ENCODE results near the gene PSMB1.
"Not testable (repeated sequence)": the region's sequence is repeated elsewhere in the genome, so short reads cannot be mapped to it uniquely, and the experiment has no call there.

The PSMB1 gene

DNA sequence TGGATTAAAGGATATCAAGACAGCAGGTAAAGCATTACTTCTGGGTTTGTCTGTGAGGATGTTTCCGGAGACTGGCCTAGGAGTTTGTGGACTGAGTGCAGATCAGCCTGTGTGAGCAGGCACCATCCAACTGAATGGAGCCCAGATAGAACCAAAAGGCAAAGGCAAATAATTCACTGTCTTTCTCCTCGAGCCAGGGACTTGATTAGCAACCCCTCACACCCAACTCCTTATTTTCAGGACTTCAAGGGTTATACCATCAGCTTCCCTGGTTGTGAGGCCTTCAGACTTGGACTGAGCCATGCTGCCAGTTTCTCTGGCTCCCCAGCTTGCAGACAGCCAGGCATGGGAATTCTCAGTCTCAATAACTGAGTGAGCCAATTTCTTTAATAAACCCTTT is 19.3 kb downstream of the PSMB1 start:
- no peak for DNase-seq

DNA sequence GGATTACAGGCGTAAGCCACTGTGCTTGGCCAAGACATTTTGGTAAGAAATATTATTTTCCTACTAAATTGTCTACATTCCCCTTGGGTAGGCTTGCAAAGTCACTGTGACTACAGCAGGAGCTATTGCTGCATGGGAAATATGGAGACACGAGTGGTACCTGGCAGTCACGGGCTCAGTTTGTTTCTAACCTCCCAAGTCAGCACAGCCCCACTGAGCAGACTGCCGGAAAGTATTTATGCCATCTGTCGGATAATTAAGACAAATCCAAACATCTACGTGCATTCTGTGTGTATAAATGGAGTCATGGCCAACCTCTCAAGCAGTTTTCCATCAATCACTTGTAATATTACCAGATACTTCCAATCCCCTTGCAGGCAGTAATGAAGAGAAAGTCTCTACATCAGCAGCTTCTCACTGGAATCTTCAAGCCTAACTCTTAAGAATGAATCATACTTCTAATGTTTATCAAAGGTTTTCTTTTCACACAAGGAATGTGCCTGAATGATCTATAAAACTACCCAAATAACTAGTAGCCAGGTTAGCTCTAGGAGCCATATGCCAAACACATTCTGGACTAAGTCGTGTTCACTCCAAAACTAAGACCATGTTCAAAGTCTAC is 20.1 kb downstream of the PSMB1 start:
- DNase-seq, result no peak

DNA sequence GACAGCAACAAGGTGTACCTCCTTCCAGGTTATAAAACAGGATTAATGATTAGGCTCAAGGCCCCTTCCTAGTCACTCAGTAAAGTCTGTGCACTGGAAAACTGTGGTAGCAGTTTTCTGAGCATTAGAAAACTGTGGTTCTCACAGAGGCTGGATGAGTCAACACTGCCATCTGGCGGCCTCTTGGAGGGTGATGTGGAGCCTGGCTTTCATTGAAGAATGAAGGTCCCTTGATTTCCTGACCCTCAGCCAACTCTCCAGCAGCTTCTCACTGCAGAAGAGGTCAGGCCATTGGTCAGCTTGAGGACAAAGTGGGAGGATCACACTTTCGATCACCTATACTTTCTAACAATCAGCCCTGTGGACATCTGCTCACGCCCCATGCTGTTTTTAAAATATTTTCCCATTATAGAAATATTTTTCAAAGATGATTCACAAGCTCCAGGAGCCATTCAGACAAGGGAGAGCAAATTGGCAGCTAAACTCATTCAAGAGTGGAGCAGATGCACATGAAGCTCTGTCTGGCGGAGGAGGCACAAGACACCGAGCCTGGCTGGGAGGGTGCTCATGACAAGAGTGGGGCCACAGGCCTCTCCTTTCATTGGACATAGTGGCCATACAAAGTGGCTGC is 23.2 kb downstream of the PSMB1 start:
- DNase-seq, result peak; percentile 61

DNA sequence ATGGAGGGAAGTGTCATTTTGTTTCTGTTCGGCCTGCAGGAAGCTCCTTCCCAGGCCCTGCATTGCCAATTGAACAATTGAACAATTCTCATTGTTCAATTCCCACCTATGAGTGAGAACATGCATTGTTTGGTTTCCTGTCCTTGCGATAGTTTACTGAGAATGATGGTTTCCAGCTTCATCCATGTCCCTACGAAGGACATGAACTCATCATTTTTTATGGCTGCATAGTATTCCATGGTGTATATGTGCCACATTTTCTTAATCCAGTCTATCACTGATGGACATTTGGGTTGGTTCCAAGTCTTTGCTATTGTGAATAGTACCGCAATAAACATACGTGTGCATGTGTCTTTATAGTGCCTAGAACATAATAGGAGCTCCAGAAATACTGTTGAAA is 25.1 kb downstream of the PSMB1 start:
- DNase-seq, result not testable (repeated sequence)

DNA sequence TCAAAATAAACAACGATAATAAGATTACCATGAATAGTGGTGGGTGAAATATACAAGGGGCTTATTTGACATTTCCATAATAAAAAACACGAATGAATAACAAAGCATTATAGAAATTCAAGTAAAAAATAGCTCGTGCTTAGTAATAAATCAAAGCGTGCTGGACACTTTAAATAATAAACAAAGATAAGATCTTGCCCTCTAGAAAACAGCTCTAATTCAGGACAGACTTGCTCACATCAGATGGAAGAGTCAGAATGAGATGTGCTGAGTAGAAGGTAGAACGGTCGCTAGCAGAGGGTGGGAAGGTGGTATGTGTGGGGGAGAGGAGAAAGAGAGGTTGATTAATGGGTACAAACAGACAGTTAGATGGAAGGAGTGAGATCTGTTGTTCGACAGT is 27.3 kb downstream of the PSMB1 start:
- DNase-seq, result no peak

DNA sequence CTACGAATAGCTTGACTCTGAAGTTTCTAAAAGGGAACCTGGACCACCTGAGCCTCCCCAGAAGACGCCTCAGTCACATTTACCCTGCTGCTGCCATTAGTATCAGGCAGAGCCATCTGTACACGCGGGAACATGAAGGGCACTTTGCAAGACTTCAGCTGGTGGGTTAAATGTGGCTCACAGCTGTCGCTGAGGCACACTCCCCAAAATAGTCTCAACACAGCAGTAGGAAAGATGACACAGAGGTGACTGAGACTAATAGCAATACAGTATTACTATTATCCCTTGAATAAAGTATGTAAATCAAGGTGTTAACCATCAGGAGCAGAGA is 29.0 kb downstream of the PSMB1 start:
- no peak for DNase-seq

DNA sequence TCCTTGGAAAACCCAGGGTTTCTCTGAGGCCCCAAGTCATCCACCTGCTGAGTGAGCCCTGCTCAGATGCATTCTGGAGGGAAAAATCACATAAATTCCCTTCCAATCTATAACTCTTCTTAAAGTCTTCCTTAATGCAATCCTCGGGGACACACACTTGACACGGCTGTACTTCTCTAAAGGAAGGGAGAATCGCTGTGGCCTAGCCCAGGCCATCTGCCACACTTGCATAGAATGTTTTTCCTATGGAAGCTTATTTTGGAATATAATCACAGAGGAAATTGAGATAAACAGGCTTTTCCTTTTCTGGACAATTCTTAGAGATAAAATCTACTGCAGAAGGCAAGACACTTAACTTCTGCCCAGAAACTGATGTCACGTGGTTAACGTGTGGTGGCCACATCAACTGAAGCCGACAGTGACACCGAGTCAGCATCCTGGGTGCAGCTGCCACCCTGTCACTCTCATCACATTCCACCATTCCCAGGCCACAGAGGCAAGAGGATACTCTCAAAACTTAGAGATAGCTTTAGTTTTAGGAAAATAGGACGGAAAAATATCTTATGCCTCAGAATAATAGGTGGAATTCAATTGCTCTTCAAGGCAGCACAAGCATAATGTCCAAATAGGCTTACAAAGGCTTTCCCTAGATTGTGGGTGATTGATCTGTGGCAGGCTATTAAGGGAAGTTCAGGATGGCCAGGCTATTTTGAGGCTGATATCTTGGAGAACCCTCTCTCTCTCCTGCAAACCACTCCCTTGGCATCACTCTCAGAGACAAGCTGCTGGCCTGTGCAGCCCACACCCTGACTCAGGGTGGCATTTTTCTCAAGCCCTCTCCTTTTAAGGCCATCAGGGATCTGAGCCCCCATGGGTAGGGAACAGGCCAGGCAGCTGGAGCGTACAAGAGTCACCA is 29.6 kb downstream of the PSMB1 start:
- DNase-seq, result no peak

DNA sequence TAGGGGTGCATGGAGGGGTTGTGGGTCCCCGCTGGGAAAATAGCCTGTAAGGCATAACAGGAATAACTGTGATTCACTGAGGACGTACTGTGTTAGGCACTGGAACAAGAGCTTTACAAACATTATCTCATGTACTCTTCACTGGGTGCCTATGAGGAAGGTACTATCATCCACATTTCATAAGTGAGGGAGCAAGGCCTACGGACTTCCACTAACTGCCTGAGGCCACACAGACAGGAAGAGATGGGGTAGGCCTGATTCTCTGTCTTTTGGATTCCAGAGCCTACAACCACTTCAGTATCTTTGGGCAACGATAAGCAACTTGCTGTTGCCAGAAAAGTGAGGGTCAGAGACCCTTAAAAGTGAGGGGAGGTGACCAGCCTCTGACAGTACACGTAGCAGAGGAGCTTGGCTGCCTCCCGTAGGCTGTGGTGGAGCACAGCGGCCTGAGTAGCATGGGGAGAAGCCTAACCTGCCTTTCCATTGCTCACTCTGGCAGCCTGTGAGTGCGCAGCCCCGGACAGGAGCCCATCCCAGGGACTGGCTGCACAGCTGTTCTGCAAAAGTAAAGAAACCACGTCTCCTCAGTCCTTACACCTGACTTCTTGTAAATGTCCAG is 30.4 kb downstream of the PSMB1 start:
- peak; percentile 17 for DNase-seq

DNA sequence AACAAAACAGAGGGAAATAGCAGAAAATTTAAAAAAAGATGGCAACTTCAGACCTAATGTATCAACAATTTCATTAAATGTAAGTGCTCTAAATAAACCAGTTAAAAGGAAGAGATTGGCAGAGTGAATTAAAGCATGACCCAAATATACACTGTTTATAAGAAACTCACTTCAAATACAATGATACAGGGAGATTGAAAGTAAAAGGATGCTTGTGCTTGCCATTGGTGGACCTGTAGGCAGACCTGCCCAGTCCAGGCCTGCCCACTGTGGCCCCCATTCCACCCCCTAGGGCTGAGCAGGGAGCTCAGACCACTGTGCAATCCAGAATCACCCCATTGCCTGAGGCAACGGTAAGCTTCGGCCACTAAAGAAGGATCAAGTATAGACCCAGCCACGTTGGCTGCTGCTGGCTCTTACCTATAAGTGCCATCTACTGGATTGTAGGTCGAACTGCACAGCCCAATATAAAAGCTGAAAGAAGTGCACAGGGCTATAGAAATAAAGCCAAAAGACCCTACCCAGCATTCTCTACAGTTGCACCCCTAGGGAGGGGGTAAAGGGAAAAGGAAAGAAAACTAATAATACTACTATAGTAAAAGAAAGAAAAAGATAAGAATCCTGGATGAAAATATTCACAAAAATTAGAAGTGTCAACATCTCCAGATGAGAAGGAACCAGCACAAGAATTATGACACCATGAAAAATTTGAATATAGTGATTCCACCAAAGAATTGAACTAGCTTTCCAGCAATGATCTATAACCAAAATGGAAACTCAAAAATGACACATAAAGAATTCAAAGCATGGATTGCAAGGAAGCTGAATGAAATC is 36.1 kb downstream of the PSMB1 start:
- DNase-seq, result peak; percentile 57

DNA sequence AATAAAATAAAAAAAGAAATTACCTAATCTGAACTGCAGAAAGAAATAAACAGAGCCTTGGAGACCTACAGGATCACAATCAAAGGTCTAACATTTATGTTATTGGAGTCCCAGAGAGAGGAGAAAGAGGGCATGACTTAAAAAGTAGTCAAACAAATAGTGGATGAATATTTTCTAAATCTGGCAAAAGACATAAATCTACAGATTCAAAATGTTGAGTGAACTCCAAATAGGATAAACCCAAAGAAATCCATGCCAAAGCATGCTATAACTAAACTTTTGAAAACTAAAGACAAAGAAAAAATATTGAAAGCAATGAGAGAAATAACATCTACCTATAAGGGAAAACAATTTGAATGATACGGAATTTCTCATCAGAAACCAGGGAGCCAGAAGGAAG is 38.2 kb downstream of the PSMB1 start:
- DNase-seq, result no peak

DNA sequence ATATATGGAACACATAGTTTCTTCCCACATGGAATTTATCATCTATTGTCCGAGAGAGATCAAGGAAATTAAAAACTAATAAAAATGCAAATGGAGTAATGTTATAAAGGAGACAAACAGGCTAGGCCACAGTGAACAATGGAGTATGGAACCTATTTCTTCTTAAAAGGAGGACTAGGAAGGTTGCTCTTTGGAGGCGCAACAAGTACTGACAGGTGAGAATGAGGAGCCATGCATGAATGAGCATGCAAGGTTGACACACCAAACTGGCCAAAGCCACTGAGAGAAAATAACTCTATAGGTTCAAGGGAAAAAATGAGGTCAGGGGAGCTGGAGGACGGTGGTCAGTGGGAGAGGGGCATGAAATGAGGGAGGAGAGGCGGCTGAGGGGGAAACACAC is 40.9 kb downstream of the PSMB1 start:
- peak; percentile 26 for DNase-seq

DNA sequence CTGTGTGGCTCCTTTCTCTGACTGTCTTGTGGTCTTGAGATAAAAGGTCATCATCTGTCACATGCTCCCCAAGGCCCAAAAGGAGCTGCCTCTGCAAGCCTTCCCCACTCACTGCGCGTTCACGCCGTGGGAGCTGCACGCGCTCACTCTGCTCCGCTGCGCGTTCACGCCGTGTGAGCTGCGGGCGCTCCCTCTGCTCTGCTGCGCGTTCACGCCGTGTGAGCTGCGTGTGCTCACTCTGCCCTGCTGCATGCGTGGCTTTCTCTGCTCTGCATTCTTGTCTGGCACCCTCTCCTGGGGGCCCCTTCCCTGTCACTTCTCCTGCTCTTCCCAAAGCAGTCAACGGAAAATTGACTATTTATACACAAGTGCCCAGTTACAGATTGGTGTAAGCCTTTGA is 42.5 kb downstream of the PSMB1 start:
- no peak for DNase-seq

DNA sequence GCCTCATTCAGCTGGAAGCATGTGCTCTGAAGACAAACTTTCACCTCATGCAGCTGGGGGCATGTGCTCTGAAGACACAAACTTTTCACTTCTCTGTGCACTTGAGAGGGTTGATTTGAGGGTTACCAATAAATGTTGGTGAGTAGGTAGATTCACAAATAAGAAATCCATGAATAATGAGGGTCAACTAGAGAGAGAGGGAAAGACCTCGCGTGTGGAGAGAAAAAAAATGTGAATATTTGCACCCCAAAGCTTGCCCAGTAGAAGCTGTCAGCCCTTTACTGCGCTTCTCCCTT is 43.4 kb downstream of the PSMB1 start:
- DNase-seq, result no peak

DNA sequence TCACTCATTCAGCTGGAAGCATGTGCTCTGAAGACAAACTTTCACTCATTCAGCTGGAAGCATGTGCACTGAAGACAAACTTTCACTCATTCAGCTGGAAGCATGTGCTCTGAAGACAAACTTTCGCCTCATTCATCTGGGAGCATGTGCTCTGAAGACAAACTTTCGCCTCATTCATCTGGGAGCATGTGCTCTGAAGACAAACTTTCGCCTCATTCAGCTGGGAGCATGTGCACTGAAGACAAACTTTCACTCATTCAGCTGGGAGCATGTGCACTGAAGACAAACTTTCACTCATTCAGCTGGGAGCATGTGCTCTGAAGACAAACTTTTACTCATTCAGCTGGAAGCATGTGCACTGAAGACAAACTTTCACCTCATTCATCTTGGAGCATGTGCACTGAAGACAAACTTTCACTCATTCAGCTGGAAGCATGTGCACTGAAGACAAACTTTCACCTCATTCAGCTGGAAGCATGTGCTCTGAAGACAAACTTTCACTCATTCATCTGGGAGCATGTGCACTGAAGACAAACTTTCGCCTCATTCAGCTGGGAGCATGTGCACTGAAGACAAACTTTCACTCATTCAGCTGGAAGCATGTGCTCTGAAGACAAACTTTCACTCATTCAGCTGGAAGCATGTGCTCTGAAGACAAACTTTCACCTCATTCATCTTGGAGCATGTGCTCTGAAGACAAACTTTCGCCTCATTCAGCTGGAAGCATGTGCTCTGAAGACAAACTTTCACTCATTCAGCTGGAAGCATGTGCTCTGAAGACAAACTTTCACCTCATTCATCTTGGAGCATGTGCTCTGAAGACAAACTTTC is 44.0 kb downstream of the PSMB1 start:
- DNase-seq, result not testable (repeated sequence)

DNA sequence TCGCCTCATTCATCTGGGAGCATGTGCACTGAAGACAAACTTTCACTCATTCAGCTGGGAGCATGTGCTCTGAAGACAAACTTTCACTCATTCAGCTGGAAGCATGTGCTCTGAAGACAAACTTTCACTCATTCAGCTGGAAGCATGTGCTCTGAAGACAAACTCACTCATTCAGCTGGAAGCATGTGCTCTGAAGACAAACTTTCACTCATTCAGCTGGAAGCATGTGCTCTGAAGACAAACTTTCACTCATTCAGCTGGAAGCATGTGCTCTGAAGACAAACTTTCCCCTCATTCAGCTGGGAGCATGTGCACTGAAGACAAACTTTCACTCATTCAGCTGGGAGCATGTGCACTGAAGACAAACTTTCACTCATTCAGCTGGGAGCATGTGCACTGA is 44.8 kb downstream of the PSMB1 start:
- not testable (repeated sequence) for DNase-seq

DNA sequence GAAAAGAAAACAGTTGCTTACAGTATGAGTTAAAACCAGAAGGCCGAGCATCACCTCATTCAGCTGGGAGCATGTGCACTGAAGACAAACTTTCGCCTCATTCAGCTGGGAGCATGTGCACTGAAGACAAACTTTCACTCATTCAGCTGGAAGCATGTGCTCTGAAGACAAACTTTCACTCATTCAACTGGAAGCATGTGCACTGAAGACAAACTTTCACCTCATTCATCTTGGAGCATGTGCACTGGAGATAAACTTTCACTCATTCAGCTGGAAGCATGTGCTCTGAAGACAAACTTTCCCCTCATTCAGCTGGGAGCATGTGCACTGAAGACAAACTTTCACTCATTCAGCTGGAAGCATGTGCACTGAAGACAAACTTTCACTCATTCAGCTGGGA is 45.4 kb downstream of the PSMB1 start:
- DNase-seq, result not testable (repeated sequence)

DNA sequence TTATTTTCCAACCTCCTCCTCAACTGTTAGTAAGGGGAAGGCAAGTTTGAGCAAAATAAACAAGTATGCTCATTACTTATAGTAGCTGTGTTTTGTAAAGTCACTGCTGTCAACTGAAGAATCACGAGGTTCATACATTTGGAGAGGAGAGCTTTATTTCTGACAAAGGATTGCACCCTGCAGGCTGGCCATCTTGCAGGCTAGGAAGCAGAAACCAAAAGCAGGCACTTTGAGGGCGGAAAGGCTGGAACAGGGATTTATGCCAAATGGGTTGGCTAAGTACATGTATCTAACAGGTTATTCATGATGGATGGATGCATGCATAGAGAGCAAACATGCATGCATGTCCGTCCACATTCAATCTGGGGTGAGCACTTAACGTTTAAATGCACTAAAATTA is 46.7 kb downstream of the PSMB1 start:
- no peak for DNase-seq

DNA sequence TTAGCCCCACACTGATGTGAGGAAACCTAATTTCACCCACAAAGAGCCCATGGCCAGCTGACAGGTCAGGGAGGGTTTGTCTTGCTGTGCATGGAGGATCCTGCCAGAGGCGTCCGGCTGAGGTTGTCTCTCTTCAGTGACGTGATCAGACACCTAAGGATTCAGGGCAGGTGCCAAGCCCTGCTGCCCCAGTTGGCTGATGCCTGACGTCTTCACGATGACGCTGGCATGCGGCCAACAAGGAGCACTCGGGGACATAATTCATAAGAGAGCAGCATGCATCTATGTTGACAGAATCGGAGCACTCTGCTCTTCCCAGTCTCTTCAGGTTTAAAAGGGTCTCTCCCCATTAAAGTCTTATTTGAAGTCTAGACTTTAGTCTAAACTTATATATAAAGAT is 47.8 kb downstream of the PSMB1 start:
- DNase-seq, result peak; percentile 89

DNA sequence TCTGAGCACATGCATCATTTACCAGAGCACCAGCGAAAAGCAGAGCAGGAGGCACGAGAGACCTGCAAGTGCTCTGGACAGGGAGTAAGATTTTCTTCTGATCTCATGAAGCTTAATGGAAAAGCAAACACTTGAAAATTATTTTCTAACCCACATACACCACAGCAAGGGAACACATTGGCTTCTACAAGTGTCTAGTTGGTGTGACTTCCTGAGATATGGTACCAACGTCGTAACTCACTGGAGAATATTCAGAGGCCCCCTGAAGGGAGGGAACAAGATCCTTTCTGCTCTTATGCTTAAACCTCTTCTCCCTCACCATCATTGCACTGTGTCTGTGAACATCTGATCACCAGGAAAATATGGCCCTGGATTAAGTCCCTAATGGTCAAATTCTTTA is 48.6 kb downstream of the PSMB1 start:
- DNase-seq, result peak; percentile 95

DNA sequence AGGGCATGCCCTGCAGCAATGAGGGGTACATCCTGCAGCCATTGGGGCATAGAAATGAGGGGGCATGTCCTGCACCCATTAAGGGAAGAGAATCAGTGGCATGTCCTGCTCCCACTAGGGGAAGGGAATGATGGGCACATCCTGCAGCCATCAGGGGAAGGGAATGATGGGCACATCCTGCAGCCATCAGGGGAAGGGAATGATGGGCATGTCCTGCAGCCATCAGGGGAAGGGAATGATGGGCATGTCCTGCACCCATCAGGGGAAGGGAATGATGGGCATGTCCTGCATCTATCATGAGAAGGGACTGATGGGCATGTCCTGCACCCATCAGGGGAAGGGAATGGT is 49.7 kb downstream of the PSMB1 start:
- DNase-seq, result no peak

DNA sequence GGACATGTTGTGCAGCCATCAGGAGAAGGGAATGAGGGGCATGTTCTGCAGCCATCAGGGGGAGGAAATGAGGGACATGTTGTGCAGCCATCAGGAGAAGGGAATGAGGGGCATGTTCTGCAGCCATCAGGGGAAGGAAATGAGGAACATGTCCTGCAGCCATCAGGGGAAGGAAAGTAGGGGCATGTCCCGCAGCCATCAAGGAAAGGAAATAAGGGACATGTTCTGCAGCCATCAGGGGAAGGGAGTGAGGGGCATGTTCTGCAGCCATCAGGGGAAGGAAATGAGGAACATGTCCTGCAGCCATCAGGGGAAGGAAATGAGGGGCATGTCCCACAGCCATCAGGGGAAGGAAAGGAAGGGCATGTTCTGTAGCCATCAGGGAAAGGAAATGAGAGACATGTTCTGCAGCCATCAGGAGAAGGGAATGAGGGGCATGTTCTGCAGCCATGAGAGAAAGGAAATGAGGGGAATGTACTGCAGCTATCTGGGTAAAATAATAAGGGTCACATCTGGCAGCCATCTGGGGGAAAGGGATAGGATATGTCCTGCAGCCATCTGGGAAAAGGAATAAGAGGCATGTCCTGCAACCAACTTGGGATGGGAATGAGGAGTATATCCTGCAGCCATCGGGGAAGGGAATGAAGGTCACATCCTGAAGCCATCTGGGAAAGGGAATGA is 50.2 kb downstream of the PSMB1 start:
- not testable (repeated sequence) for DNase-seq

DNA sequence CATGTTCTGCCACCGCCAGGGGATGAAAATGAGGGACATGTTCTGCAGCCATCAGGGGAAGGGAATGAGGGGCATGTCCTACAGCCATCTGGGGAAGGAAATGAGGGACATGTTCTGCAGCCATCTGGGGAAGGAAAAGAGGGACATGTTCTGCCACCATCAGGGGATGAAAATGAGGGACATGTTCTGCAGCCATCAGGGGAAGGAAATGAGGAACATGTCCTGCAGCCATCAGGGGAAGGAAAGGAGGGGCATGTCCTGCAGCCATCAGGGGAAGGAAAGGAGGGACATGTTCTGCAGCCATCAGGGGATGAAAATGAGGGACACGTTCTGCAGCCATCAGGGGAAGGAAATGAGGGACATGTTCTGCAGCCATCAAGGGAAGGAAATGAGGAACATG is 50.8 kb downstream of the PSMB1 start:
- not testable (repeated sequence) for DNase-seq
